GM21526 (cell line): ENCODE results near the gene RELA.
"Not testable (repeated sequence)": the region's sequence is repeated elsewhere in the genome, so short reads cannot be mapped to it uniquely, and the experiment has no call there.

Experiments
- ATAC-seq: cut with Tn5 transposase; IDR thresholded peaks from one replicate; pipeline ENCODE4 v1.9.1; 2021; ENCODE audit warnings: moderate library complexity; ENCODE audit not compliant: unreplicated experiment, low FRiP score

Gene RELA

GRCh38 chr11:65662799-65663638 lies at the start of gene RELA:
RELA (minus strand) TSS chr11:65662916; CDS start chr11:65662832, 84 bp downstream.
- peak; percentile 61 for ATAC-seq

GRCh38 chr11:65711785-65712632 lies 49.3 kb upstream of the RELA start, which contains the start of gene KAT5:
KAT5 (plus strand) TSS chr11:65712252; CDS start chr11:65712268, 16 bp downstream.
- ATAC-seq: peak; percentile 65

- ATAC-seq: no peak
These were observed 47.7 kb upstream of the RELA start for GRCh38 chr11:65710421-65710820.

GRCh38 chr11:65709661-65710060 lies 46.9 kb upstream of the RELA start:
- ATAC-seq: no peak

- no peak for ATAC-seq
These were observed 45.7 kb upstream of the RELA start for GRCh38 chr11:65708451-65708850.

GRCh38 chr11:65707002-65707401 lies 44.3 kb upstream of the RELA start:
- not testable (repeated sequence) for ATAC-seq

GRCh38 chr11:65706303-65706763 lies 43.6 kb upstream of the RELA start:
- ATAC-seq: not testable (repeated sequence)

- ATAC-seq: no peak
These were observed 41.1 kb upstream of the RELA start for GRCh38 chr11:65703846-65704245.

- ATAC-seq: no peak
These were observed 39.0 kb upstream of the RELA start for GRCh38 chr11:65701686-65702085.

GRCh38 chr11:65700399-65700798 lies 37.7 kb upstream of the RELA start:
- ATAC-seq: no peak

GRCh38 chr11:65699306-65699705 lies 36.6 kb upstream of the RELA start:
- no peak for ATAC-seq

GRCh38 chr11:65698205-65698604 lies 35.5 kb upstream of the RELA start:
- no peak for ATAC-seq

- ATAC-seq: no peak
These were observed 34.3 kb upstream of the RELA start for GRCh38 chr11:65696802-65697552.

- no peak for ATAC-seq
These were observed 32.9 kb upstream of the RELA start for GRCh38 chr11:65695459-65696241.

- no peak for ATAC-seq
These were observed 29.7 kb upstream of the RELA start for GRCh38 chr11:65692367-65692766.

- not testable (repeated sequence) for ATAC-seq
These were observed 29.1 kb upstream of the RELA start for GRCh38 chr11:65691847-65692246.

GRCh38 chr11:65685981-65686380 lies 23.3 kb upstream of the RELA start:
- no peak for ATAC-seq

- not testable (repeated sequence) for ATAC-seq
These were observed 20.8 kb upstream of the RELA start for GRCh38 chr11:65683480-65683879.

GRCh38 chr11:65680192-65680743 lies 17.6 kb upstream of the RELA start:
- no peak for ATAC-seq
